Esophagus (tissue), 2 donors: ENCODE measurements around the gene SHANK2. TPM values are rescaled to one million over a fixed set of nuclear protein-coding genes. Genes with fewer than 3 reads are reported as not detected.
A peak's percentile ranks its signal among the peaks of the same experiment; 100 is the strongest.

ENCODE experiments used
- H3K27ac ChIP-seq, 2 donors: one replicate each; pipeline ENCODE4 v1.5.1; 2013; ENCODE audit warnings: low read depth in 2 of 2, mild to moderate bottlenecking in 2 of 2, inconsistent platforms in 1 of 2, low read length in 1 of 2, moderate library complexity in 1 of 2
- H3K27me3 ChIP-seq, 2 donors: one replicate each; pipeline ENCODE4 v1.6.1; 2013; ENCODE audit warnings: low read length in 2 of 2, control low read depth in 1 of 2, mild to moderate bottlenecking in 1 of 2; ENCODE audit not compliant: insufficient read depth in 2 of 2, control insufficient read depth in 1 of 2
- H3K36me3 ChIP-seq, 2 donors: one replicate each; pipeline ENCODE4 v1.6.1; 2013; ENCODE audit warnings: low read length in 1 of 2; ENCODE audit not compliant: control insufficient read depth in 2 of 2, insufficient read depth in 2 of 2
- H3K4me1 ChIP-seq, 2 donors: one replicate each; pipeline ENCODE4 v1.6.1; 2013; ENCODE audit warnings: low read length in 1 of 2; ENCODE audit not compliant: control insufficient read depth in 2 of 2, insufficient read depth in 2 of 2
- H3K4me3 ChIP-seq, 2 donors: one replicate each; pipeline ENCODE4 v1.5.1; 2013; ENCODE audit warnings: low read length in 2 of 2, mild to moderate bottlenecking in 2 of 2, low read depth in 1 of 2, moderate library complexity in 1 of 2
- H3K9me3 ChIP-seq, 2 donors: one replicate each; pipeline ENCODE4 v1.6.1; 2013; ENCODE audit warnings: mild to moderate bottlenecking in 2 of 2, low read depth in 1 of 2, low read length in 1 of 2, moderate library complexity in 1 of 2; ENCODE audit not compliant: control insufficient read depth in 2 of 2, insufficient read depth in 1 of 2
- WGBS, 2 donors: extraction: QIAGEN DNeasy Blood & Tissue Kit; methylation state at CpG; one replicate each; pipeline ENCODE4 v1.1.7; 2013; 5-methylcytosine and 5-hydroxymethylcytosine counted together
- polyA plus RNA-seq, 2 donors: library from polyadenylated mRNA; stranded (reverse); fragments of 200-250 nt; gene quantifications; one replicate each; pipeline ENCODE4 v1.2.3, GENCODE V29; 2013
- donor health status: healthy with polysubstance abuse.
- donor health status: Bipolar disorder and iron deficiency.

Gene SHANK2
- polyA plus RNA-seq, 2 donors: 0.84 to 4.4 TPM

GRCh38 chr11:71269603-71270511, 17.5 kb upstream of the SHANK2 start:
- Histone ChIP-seq H3K36me3 (no peaks in the 10 kb centered on the region), H3K4me3 (no peak overlapping the region), H3K9me3 (peaks cover 6% of the 10 kb centered on the region in 2 donors), H3K27ac (no peak overlapping the region), H3K27me3 (no peaks in the 10 kb centered on the region), H3K4me1 (peaks cover 0 to 2% of the 10 kb centered on the region in 2 donors)
- 76 to 83% methylated on average over 16 of the region's 16 CpGs for WGBS, 2 donors

- 74 to 83% methylated on average over 11 of the region's 11 CpGs for WGBS, 2 donors
- Histone ChIP-seq H3K4me3 (no peak overlapping the region), H3K9me3 (peaks cover 4 to 6% of the 10 kb centered on the region in 2 donors), H3K27me3 (no peaks in the 10 kb centered on the region), H3K27ac (no peak overlapping the region), H3K4me1 (peaks cover 0 to 2% of the 10 kb centered on the region in 2 donors), H3K36me3 (no peaks in the 10 kb centered on the region)
Measured at GRCh38 chr11:71268706-71269321, 16.4 kb upstream of the SHANK2 start.

DNA sequence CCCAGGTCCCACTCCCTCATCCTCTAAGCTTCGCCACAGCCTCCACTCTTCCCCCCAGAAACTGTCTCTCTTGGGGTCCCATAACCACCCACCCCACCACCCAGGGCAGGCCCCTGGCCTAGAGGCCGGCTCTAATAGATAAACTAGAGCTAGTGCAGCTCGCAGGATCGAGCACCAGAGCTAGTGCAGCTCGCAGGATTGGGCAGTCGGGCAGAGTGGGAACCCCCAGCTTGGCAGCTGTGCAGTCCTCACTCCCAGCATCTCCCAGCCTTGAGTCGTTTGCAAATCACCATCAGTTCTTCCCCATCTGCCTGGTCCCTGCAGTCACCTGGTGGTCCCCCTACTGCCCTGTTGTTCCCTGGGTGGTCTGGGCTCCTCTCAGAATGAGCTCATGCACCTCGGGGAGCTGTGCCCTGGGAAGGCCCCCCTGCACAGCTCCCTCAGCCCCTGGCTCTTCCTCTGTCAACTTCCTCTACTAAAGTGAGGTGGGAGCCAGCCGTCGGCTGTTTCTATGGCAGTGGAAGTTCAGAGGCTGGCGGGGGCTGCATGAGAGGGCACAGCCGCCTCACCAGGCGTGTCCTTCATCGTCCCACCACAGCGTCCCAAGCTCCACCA, 15.5 kb upstream of the SHANK2 start:
- peaks cover 0 to 2% of the 10 kb centered on the region in 2 donors for H3K9me3 ChIP-seq
- no peaks in the 10 kb centered on the region for H3K27me3 ChIP-seq
- no peak overlapping the region for H3K27ac ChIP-seq
- 59 to 62% methylated on average over 15 of the region's 15 CpGs for WGBS, 2 donors
- H3K4me1 ChIP-seq: peaks cover 0 to 2% of the 10 kb centered on the region in 2 donors
- no peaks in the 10 kb centered on the region for H3K36me3 ChIP-seq
- no peak overlapping the region for H3K4me3 ChIP-seq

DNA sequence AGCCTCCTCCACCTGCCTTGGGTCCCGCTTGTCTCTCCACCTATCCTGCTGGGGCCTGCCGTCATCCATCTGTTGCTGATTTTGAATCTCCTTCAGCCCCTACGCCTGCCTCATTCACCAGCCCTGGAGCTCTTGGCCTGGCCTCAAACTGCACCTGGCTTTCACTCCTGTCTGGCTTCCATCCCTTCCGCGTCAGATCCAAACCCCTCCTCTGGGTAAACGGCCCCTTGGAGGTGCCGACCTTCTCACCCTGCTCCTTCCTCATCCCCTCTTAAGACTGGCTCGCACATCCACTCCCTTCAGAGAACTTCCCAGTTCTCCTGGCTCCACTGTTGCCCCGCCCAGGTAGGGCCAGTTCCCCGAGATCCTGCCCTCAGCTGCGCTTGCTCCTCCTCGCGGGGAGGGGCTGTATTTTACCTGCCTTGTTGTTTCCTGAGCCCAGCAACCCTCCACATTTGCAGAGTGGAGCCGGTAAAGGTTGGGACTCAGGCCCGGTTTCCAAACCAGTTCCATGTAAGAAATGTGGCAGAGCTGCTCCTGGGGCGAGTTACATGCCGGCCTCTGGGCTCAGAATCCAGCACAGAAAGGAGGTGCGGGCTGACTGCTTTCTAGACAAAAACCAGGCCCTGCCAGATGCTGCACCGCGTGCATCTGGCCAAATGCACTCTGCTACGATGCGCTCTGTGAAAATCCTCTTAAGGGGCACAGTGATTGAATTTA, 13.9 kb upstream of the SHANK2 start:
- H3K4me1 ChIP-seq: peaks cover 0 to 2% of the 10 kb centered on the region in 2 donors
- H3K4me3 ChIP-seq: no peak overlapping the region
- no peaks in the 10 kb centered on the region for H3K27me3 ChIP-seq
- peak overlapping the region in 1 of 2 donors; percentile 43 for H3K27ac ChIP-seq
- H3K9me3 ChIP-seq: peaks cover 0 to 2% of the 10 kb centered on the region in 2 donors
- 30 to 40% methylated on average over 22 of the region's 22 CpGs for WGBS, 2 donors
- H3K36me3 ChIP-seq: no peaks in the 10 kb centered on the region

GRCh38 chr11:71265559-71266092, 13.2 kb upstream of the SHANK2 start:
- Histone ChIP-seq H3K36me3 (no peaks in the 10 kb centered on the region), H3K4me3 (no peak overlapping the region), H3K27ac (no peak overlapping the region), H3K9me3 (peaks cover 0 to 2% of the 10 kb centered on the region in 2 donors), H3K4me1 (peaks cover 0 to 2% of the 10 kb centered on the region in 2 donors), H3K27me3 (no peaks in the 10 kb centered on the region)
- 85 to 88% methylated on average over 18 of the region's 18 CpGs for WGBS, 2 donors

GRCh38 chr11:71263386-71263785, 11.0 kb upstream of the SHANK2 start:
- H3K36me3 ChIP-seq: no peaks in the 10 kb centered on the region
- no peak overlapping the region for H3K4me3 ChIP-seq
- 53 to 57% methylated on average over 4 of the region's 4 CpGs for WGBS, 2 donors
- peaks cover 0 to 2% of the 10 kb centered on the region in 2 donors for H3K9me3 ChIP-seq
- no peak overlapping the region for H3K27ac ChIP-seq
- H3K4me1 ChIP-seq: no peaks in the 10 kb centered on the region
- no peaks in the 10 kb centered on the region for H3K27me3 ChIP-seq

DNA sequence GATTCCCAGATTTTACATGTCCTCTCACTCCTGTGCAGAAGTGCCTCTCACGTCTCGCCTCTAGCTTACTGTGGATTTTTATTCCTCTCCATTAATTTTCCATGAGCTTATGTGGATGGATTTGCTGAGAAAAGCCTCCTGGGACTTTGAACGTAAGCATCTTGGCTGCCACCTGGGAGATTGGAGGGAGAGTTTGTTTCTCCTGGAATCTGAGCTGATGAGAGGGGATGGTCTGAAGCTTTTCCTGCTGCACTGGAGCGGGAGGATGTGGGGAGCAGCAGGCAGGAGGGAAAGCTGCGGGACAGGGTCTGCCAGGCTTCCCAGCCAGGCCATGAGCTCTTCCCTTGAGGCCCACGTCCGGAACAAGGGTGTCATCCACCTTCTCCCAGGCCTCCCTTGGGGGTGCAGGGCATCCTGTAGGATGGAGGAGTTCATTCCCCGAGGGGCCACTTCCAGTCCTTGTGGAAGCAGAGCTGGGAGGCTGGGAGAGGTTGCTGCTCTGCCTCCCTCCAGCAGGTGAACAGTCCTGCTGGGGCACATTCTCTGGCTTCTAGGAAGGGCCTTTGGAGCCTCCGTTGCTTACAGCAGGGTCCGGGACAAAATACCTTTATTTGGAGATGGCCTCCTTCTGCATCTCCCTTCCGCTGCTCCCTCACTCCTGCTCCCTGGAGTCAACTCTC, 3.6 kb upstream of the SHANK2 start:
- 48 to 57% methylated on average over 11 of the region's 11 CpGs for WGBS, 2 donors
- Histone ChIP-seq H3K4me3 (no peak overlapping the region), H3K36me3 (no peaks in the 10 kb centered on the region), H3K4me1 (peaks cover 4 to 6% of the 10 kb centered on the region in 2 donors), H3K9me3 (no peaks in the 10 kb centered on the region), H3K27ac (no peak overlapping the region), H3K27me3 (peaks cover 0 to 2% of the 10 kb centered on the region in 2 donors)

- Histone ChIP-seq H3K36me3 (no peaks in the 10 kb centered on the region), H3K27ac (no peak overlapping the region), H3K4me1 (peaks cover 4 to 7% of the 10 kb centered on the region in 2 donors), H3K27me3 (peaks cover 0 to 5% of the 10 kb centered on the region in 2 donors), H3K4me3 (no peak overlapping the region), H3K9me3 (no peaks in the 10 kb centered on the region)
- WGBS, 2 donors: 42 to 51% methylated on average over 5 of the region's 5 CpGs
Measured at GRCh38 chr11:71255323-71255722, 2.9 kb upstream of the SHANK2 start.
